PC-9 (cell line): ENCODE data around the gene TBC1D16.

Source experiments
- CTCF ChIP-seq: fragments of 200-600 bp; sonication (generic); conservative IDR thresholded peaks from 2 replicates; pipeline ENCODE4 v1.6.1; 2017; ENCODE audit warnings: mixed run types, antibody characterized with exemption, mild to moderate bottlenecking, moderate library complexity
- EZH2 ChIP-seq: fragments of 200-600 bp; sonication (generic); IDR thresholded peaks from 2 replicates; pipeline ENCODE4 v1.8.0; 2017; ENCODE audit warnings: antibody characterized with exemption, low read depth

GRCh38 chr17:79988185-79988971 is 47.3 kb downstream of the TBC1D16 start:
- TF ChIP-seq CTCF (no peak), EZH2 (no peak)
